ENCODE results near the gene SKAP2. TPM values are rescaled to one million over a fixed set of nuclear protein-coding genes. Genes with fewer than 3 reads are reported as not detected.

SKAP2 gene
- total RNA-seq, 1 donor from 2014 or later = 25.5 TPM

DNA sequence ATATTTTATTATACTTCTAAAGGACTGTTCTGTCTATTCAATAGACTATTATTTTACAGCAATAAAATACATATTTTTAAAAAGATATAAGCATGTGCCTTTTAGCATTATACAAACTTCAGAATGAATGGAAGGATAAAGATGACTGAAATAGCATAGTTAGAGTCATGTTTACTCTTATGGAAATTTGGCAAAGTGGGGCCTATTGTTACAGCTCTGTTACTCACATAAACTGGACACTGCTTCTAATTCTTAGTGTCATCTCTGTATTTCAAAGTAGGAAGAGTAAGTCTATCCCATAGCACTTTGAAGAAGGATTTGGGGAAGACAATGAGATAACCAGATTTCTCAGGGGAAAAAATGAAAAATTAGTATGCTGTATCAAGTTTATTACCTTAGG is 168.2 kb downstream of the SKAP2 start:
- no peaks in the 10 kb centered on the region for H3K9me3 Mint-ChIP-seq
- H3K27me3 Mint-ChIP-seq = no peaks in the 10 kb centered on the region
- TF ChIP-seq, protein P1, sequence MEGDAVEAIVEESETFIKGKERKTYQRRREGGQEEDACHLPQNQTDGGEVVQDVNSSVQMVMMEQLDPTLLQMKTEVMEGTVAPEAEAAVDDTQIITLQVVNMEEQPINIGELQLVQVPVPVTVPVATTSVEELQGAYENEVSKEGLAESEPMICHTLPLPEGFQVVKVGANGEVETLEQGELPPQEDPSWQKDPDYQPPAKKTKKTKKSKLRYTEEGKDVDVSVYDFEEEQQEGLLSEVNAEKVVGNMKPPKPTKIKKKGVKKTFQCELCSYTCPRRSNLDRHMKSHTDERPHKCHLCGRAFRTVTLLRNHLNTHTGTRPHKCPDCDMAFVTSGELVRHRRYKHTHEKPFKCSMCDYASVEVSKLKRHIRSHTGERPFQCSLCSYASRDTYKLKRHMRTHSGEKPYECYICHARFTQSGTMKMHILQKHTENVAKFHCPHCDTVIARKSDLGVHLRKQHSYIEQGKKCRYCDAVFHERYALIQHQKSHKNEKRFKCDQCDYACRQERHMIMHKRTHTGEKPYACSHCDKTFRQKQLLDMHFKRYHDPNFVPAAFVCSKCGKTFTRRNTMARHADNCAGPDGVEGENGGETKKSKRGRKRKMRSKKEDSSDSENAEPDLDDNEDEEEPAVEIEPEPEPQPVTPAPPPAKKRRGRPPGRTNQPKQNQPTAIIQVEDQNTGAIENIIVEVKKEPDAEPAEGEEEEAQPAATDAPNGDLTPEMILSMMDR (conservative IDR thresholded peaks at IDR 0.05) = no peak
- no peak overlapping the region for H3K27ac Mint-ChIP-seq
- DNase-seq (ENCODE audit: extremely low spot score, unreplicated experiment) = no peak
- H3K36me3 Mint-ChIP-seq = peaks cover 6% of the 10 kb centered on the region
- no peak overlapping the region for H3K4me3 Mint-ChIP-seq
- H3K4me1 Mint-ChIP-seq (ENCODE audit: unreplicated experiment) = peaks cover 23% of the 10 kb centered on the region

- H3K4me3 Mint-ChIP-seq = no peak overlapping the region
- H3K27me3 Mint-ChIP-seq = no peaks in the 10 kb centered on the region
- peaks cover 26% of the 10 kb centered on the region for H3K4me1 Mint-ChIP-seq (ENCODE audit: unreplicated experiment)
- H3K9me3 Mint-ChIP-seq = no peaks in the 10 kb centered on the region
- no peak overlapping the region for H3K27ac Mint-ChIP-seq
- no peak for DNase-seq (ENCODE audit: extremely low spot score, unreplicated experiment)
- peaks cover 6% of the 10 kb centered on the region for H3K36me3 Mint-ChIP-seq
- TF ChIP-seq, protein P1 (conservative IDR thresholded peaks at IDR 0.05) = no peak
Observed at GRCh38 chr7:26694713-26695112, 169.7 kb downstream of the SKAP2 start.

DNA sequence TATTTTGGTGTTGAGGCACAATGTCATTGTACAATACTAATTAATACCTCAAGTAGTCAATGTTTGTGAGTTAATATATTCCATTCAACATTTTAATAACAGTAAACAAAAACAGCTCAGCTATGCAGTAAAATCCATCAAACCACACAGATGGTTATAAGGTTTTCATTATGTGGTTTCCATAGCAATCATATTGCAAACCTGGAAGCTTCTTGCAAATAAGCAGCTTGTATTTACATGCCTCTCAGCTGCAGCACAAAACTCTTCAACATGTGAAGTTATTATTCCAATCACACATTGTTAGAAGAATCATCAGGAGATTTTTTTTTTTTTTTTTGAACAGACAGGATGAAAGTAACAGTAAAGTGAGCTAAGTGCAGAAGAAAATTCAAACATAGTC is 170.2 kb downstream of the SKAP2 start:
- Mint-ChIP-seq H3K9me3 (no peaks in the 10 kb centered on the region), H3K4me1 (ENCODE audit: unreplicated experiment) (peaks cover 32% of the 10 kb centered on the region), H3K27me3 (no peaks in the 10 kb centered on the region), H3K27ac (no peak overlapping the region), H3K36me3 (peaks cover 6% of the 10 kb centered on the region), H3K4me3 (no peak overlapping the region)
- TF ChIP-seq, protein P1 (conservative IDR thresholded peaks at IDR 0.05) = no peak
- DNase-seq (ENCODE audit: extremely low spot score, unreplicated experiment) = no peak

- Mint-ChIP-seq H3K4me1 (ENCODE audit: unreplicated experiment) (peaks cover 45% of the 10 kb centered on the region), H3K36me3 (peaks cover 6% of the 10 kb centered on the region), H3K27me3 (no peaks in the 10 kb centered on the region), H3K4me3 (no peak overlapping the region), H3K27ac (peak overlapping the region; percentile 34), H3K9me3 (no peaks in the 10 kb centered on the region)
- TF ChIP-seq, protein P1 (conservative IDR thresholded peaks at IDR 0.05) = no peak
- no peak for DNase-seq (ENCODE audit: extremely low spot score, unreplicated experiment)
Observed at GRCh38 chr7:26691886-26692285, 172.5 kb downstream of the SKAP2 start.

DNA sequence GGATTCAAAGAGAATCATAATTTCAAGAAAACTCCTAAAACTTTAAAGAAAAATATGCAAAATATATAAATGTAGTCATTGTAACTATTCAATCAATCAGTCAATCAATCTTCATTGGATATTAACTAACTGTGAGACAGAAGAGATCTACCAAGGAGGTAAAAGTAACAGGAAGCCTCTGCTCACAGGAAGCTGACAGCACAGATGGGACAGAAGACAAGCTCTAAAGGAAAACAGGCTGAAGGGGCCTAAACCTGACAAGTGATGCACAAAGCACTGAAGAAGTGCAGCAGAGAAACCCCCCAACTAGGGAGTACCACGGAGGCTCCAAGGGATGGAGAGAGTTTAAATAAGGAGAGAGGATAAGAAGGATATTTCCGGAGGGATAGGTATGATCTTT is 173.0 kb downstream of the SKAP2 start:
- TF ChIP-seq, protein P1 (conservative IDR thresholded peaks at IDR 0.05) = no peak
- Mint-ChIP-seq H3K4me1 (ENCODE audit: unreplicated experiment) (peaks cover 49% of the 10 kb centered on the region), H3K36me3 (peaks cover 6% of the 10 kb centered on the region), H3K9me3 (no peaks in the 10 kb centered on the region), H3K4me3 (no peak overlapping the region), H3K27ac (peak overlapping the region; percentile 34), H3K27me3 (no peaks in the 10 kb centered on the region)
- DNase-seq (ENCODE audit: extremely low spot score, unreplicated experiment) = no peak

Measured in type B pancreatic cell (in vitro differentiated cells).